Heart right ventricle (tissue), 16 donors: ENCODE results near the gene SCYGR6. TPM values are rescaled to one million over a fixed set of nuclear protein-coding genes. Genes with fewer than 3 reads are reported as not detected.

Experiments
- ATAC-seq, 8 donors: fragments of 200-7000 bp; cut with Tn5 transposase; one replicate each; pipeline ENCODE4 v1.9.1; 2020; ENCODE audit warnings: mild to moderate bottlenecking in 8 of 8, moderate library complexity in 8 of 8, moderate number of reproducible peaks in 1 of 8
- DNase-seq, 2 donors: peaks; one replicate each; pipeline ENCODE4 v3.0.0-alpha.2; 2020
- H3K27ac ChIP-seq, 10 donors: fragments of 200-600 bp; sonication (generic) in 2 of 10; one replicate each; pipeline versions ENCODE4 v1.5.0 to v1.8.0; 2020 to 2022; ENCODE audit warnings: mild to moderate bottlenecking in 3 of 10
- H3K27me3 ChIP-seq, 7 donors: fragments of 200-600 bp; one replicate each; pipeline ENCODE4 v1.8.0; 2021 to 2022; ENCODE audit warnings: mild to moderate bottlenecking in 2 of 7
- H3K36me3 ChIP-seq, 9 donors: fragments of 200-600 bp; sonication (generic) in 1 of 9; one replicate each; pipeline versions ENCODE4 v1.5.0 to v1.8.0; 2020 to 2022; ENCODE audit warnings: mild to moderate bottlenecking in 2 of 9
- H3K4me1 ChIP-seq, 9 donors: fragments of 200-600 bp; sonication (generic) in 1 of 9; one replicate each; pipeline versions ENCODE4 v1.5.0 to v1.8.0; 2020 to 2022; ENCODE audit warnings: mild to moderate bottlenecking in 4 of 9
- H3K4me3 ChIP-seq, 10 donors: fragments of 200-600 bp; sonication (generic) in 2 of 10; one replicate each; pipeline versions ENCODE4 v1.5.0 to v1.8.0; 2020 to 2022; ENCODE audit warnings: mild to moderate bottlenecking in 7 of 10, moderate library complexity in 2 of 10
- H3K9me3 ChIP-seq, 11 donors: fragments of 200-600 bp in 10 of 11; sonication (generic) in 2 of 11; one replicate each; pipeline versions ENCODE4 v1.5.0 to v1.8.0; 2013 to 2022; ENCODE audit warnings: mild to moderate bottlenecking in 2 of 11, control low read depth in 1 of 11, moderate library complexity in 1 of 11
- CTCF ChIP-seq, 9 donors: fragments of 200-600 bp; sonication (generic) in 2 of 9; IDR thresholded peaks; one replicate each; pipeline versions ENCODE4 v1.5.0 to v1.8.0; 2021 to 2022; ENCODE audit warnings: antibody characterized with exemption in 9 of 9, mild to moderate bottlenecking in 5 of 9, moderate library complexity in 1 of 9
- WGBS, 2 donors: extraction: QIAGEN DNeasy Blood & Tissue Kit; methylation state at CpG; one replicate each; pipeline ENCODE4 v1.1.7; 2013; ENCODE audit warnings: inconsistent platforms in 1 of 2; 5-methylcytosine and 5-hydroxymethylcytosine counted together
- intact Hi-C, 10 donors: fragments of 100-400 bp; cut with DNase I; formaldehyde crosslinking; loops; one replicate each; pipeline versions ENCODE4 v1.11.1 to v1.14.2; 2022
- polyA plus RNA-seq, 2 donors: library from polyadenylated mRNA; stranded (reverse); fragments of 200-250 nt; gene quantifications; one replicate each; pipeline ENCODE4 v1.2.3, GENCODE V29; 2013
- total RNA-seq, 10 donors: library from RNA; stranded (reverse); fragmentation: NEBNext Ultra II Directional in 3 of 10; extraction: Animal tissue kit (Norgen Biotek cat#: 25700) in 3 of 10; gene quantifications; one replicate each; pipeline versions ENCODE4 v1.2.1 to v1.2.4, GENCODE V29; 2021 to 2023
- donor health status: Arrhythmogenic right ventricular cardiomyopathy.
- donor health status: ischemic (EF 13 %, LVEDD 7.1; RV severe dilation, severe dysfunction).
- donor health status: healthy with polysubstance abuse.
- donor health status: DM: no; HTN: yes; CAD: no.
- donor health status: DM: no; HTN: no; CAD: no.
- donor health status: ischemic (EF 25% LVEDD 6.9; RV normal size, moderate dysfunction).
- donor health status: ischemic (EF 25% LVEDD 5.7; RV mildly dilated, moderate dysfunction).
- donor health status: healthy.
- donor health status: DM: yes; HTN: yes; CAD: no.
- donor health status: Ischemic cardiomyopathy.
- donor health status: ischemic (EF 35%, LVEDD 5.7; RV mildly dilated, moderate dysfunction).
- donor health status: nonischemic (EF 11% LVEDD 7.7; RV severe dilation, severe dysfunction).
- donor health status: DM: yes; HTN: yes; CAD: no.
- donor health status: PGD.
- donor health status: ischemic (EF 29% LVEDD 5.4; RV normal size, mild dysfunction).
- donor health status: nonischemic (EF 23%, LVEDD 6.1; RV moderate dilation, normal function).

The SCYGR6 gene
- total and polyA plus RNA-seq, 12 donors, result not detected

GRCh38 chr2:227701556-227701955, 23.0 kb downstream of the SCYGR6 start:
- TF ChIP-seq CTCF (IDR thresholded peaks at IDR 0.05), result no peak
- intact Hi-C loops, result no loop called here
- Histone ChIP-seq H3K27me3 (peaks cover 0 to 9% (median 0%) of the 10 kb centered on the region in 7 donors), H3K27ac (no peak overlapping the region), H3K4me3 (no peak overlapping the region), H3K36me3 (no peaks in the 10 kb centered on the region), H3K4me1 (no peaks in the 10 kb centered on the region), H3K9me3 (peaks cover 0 to 4% (median 0%) of the 10 kb centered on the region in 11 donors)
- ATAC-seq (no peak), DNase-seq (no peak)
- WGBS, 2 donors, result 82 to 84% methylated on average over 3 of the region's 3 CpGs

GRCh38 chr2:227696990-227697679, 27.4 kb downstream of the SCYGR6 start:
- no peak for ATAC-seq
- TF ChIP-seq CTCF (IDR thresholded peaks at IDR 0.05), result no peak
- intact Hi-C loops, result no loop called here

GRCh38 chr2:227687189-227687588, 37.4 kb downstream of the SCYGR6 start:
- ATAC-seq, result peak in 2 of 8 donors; percentile 39 to 58

More at GRCh38 chr2:227696990-227697679, 27.4 kb downstream of the SCYGR6 start:
- Histone ChIP-seq H3K9me3 (peaks cover 0 to 5% (median 0%) of the 10 kb centered on the region in 11 donors), H3K36me3 (no peaks in the 10 kb centered on the region), H3K4me3 (no peak overlapping the region), H3K27me3 (peaks cover 0 to 7% (median 0%) of the 10 kb centered on the region in 7 donors), H3K4me1 (no peaks in the 10 kb centered on the region), H3K27ac (no peak overlapping the region)
- 37 to 60% methylated on average over 2 of the region's 2 CpGs for WGBS, 2 donors
- DNase-seq, result no peak

GRCh38 chr2:227684258-227684657, 40.3 kb downstream of the SCYGR6 start:
- Histone ChIP-seq H3K4me3 (no peak overlapping the region), H3K27me3 (peaks cover 0 to 8% (median 0%) of the 10 kb centered on the region in 7 donors), H3K36me3 (no peaks in the 10 kb centered on the region), H3K4me1 (no peaks in the 10 kb centered on the region), H3K9me3 (no peaks in the 10 kb centered on the region), H3K27ac (no peak overlapping the region)
- 74 to 77% methylated on average over 5 of the region's 5 CpGs for WGBS, 2 donors
- no peak for TF ChIP-seq CTCF (IDR thresholded peaks at IDR 0.05)
- no peak for DNase-seq
- no peak for ATAC-seq
- intact Hi-C loops, result no loop called here

More at GRCh38 chr2:227687189-227687588, 37.4 kb downstream of the SCYGR6 start:
- intact Hi-C loops, result no loop called here
- H3K4me1 ChIP-seq, result no peaks in the 10 kb centered on the region
- H3K9me3 ChIP-seq, result no peaks in the 10 kb centered on the region
- H3K36me3 ChIP-seq, result no peaks in the 10 kb centered on the region
- DNase-seq, result no peak
- peaks cover 0 to 8% (median 0%) of the 10 kb centered on the region in 7 donors for H3K27me3 ChIP-seq
- TF ChIP-seq CTCF (IDR thresholded peaks at IDR 0.05), result no peak
- H3K4me3 ChIP-seq, result no peak overlapping the region
- 69 to 74% methylated on average over 3 of the region's 3 CpGs for WGBS, 2 donors
- H3K27ac ChIP-seq, result no peak overlapping the region
